Activated CD4-positive, CD25-positive, alpha-beta regulatory T cell treated with anti-CD3 and anti-CD28 coated beads, Interleukin-2, amount 50 U/mL, for 24 hours (primary cell): Measurements from ENCODE around the gene GMNN.
A peak's percentile ranks its signal among the peaks of the same experiment; 100 is the strongest.

ENCODE experiments used
- ATAC-seq, 2 donors: fragments of 150-1000 bp; cut with Tn5 transposase; one replicate each; pipeline ENCODE4 v1.10.0; 2021; ENCODE audit warnings: mild to moderate bottlenecking in 1 of 2, moderate library complexity in 1 of 2

GMNN gene

DNA sequence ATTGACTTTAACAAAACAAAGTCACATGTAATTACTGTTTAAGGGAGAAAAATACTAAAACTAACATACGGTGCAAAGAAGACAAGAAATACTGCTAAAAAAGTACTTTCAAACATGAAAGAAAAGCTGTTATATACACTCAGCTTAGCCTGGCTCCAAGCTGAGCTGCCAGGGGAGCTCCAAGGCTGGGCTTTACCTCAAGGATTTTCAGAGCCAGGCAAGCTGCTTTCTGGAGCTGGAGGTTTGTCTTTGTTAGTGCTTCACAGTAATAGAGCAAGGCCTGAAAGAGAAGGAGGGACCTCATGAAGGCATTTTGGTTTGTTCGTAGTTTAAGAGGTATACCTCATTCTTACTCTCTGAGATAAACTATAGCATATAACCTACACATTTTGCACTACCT is 43.6 kb downstream of the GMNN start:
- ATAC-seq = no peak

DNA sequence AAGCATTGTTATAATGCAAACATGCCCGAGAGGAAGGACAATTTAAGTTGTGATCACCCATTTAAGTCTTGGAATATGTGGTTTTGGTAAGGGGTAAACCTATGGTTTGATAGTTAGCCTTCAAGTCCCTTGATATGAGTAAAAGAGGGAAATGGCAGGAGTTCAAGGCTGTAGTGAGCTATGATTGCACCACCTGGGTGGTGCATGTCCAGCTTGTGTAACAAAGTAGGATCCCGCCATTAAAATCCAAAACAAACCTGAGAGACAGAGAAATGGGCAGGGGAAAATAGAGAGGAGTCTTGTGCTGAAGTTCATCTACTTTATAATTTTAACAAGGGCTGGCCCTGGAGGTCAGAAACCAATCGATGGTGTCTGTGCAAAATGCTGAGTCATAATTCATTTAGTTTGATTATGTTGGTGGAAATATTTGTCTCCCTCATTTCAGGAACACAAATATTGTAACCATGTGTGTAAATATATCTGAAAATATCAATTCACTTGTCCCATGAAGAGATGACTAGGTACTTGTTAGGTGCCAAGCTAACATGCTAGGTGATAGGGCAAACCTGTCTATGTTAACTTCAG is 47.2 kb downstream of the GMNN start:
- no peak for ATAC-seq

DNA sequence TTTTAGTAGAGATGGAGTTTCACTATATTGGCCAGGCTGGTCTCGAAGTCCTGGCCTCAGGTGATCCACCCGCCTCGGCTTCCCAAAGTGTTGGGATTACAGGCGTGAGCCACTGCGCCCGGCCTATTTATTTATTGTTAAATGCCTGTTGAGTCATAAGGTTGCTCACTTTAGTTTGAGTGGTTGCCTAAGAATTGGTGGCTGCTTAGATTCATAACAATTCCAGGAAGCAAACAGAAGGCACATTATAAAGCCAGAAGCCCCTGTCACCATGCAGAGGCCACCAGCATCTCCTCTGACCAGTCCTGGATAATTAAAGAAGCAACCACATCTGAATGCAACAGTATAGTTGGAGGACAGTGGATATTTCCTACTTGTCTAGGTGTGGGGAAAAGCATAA is 48.0 kb downstream of the GMNN start:
- ATAC-seq = no peak

DNA sequence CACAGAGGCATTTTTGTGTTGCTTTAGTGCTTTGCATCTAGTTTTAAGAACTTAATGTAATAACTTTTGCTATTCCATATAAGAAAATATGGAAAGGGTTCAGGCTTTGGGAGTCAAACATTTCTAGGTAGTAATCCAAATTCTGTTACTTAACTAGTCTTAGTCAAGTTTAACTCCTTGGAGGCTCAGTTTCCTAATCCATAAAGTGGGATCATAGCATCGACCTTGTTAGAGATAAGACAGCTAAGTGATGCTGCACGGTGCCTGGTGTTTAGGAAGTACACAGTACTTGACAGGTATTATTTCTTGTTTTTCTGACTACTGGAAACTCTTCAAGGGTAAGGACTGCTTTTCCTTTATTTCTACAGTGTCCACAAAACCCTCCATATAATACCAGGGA is 48.4 kb downstream of the GMNN start:
- no peak for ATAC-seq

DNA sequence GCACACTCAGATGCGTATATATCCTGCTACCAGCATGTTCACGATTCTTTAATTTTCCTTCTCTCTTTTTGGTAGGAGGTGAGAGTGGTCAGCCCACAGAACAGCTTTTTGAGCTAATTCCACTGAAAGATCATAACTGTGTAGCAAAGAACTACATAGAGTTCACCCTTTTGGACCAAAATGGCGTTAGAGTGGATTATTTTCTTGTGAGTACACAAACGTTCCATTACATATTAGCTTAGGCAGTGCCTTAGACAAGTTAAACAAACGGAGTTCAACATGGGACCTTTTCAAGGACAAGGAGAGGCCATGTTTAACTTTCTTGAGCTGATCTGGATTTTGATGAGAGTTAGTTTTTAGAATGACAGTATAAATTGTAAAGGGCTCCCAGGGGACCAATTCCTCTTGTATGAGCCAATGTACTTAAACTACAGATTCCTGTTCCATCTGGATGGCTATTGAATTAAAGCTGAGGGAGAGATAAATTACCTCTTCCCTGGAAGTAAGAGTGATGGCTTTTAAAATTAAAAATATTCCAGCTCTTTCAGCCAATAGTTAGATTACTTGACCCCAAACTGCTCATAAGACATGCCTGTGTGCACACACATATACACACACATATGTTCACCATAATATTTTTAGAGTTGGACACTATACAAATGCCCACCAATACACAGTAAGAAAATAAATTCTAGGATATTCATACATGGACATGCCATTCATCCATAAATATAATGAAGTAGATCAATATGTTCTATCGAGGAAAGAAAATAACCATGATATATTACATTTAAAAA is 49.6 kb downstream of the GMNN start:
- ATAC-seq = no peak

DNA sequence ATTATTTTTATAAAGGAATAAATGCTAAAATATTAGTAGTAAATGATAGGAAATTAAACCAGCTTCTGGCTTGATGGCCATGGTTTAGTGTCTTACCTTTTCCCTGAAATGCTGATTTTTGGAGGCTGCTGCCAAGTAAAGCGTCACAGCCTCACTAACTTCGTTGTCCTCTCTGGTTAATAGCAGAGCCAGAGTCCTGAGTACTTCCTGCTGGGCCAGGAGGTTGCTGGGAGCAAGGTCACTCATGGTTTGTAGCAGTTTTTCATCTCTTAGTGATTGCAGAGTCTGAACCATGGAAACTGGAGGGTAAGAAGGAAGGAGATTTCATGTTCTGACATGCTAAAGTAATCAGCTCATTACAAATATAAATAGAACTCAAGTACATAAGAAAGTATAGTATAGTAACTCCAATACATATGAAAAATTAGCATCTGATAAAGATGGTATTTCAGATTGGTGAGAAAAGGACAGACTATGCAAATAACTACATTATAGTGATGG is 50.4 kb downstream of the GMNN start:
- ATAC-seq = no peak

DNA sequence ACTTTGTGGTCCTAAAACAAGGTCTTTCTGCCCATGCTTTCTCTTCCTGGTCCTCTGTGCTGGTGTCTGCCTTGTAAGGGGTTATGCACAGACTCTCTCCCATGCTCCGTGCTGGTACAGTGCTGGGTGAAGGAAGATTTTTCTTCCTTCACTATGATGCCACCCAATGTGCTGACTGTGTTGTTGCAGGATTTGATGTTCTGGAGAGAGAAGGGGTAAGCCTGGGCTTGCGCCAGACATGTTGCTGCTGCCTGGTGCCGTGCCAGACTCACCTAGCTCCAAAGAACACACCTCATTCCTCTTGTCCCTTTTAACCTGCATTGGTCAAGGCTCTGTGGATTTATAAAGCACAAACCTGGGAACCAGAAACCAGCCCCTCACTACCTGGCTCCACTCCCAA is 52.4 kb downstream of the GMNN start:
- ATAC-seq = no peak

DNA sequence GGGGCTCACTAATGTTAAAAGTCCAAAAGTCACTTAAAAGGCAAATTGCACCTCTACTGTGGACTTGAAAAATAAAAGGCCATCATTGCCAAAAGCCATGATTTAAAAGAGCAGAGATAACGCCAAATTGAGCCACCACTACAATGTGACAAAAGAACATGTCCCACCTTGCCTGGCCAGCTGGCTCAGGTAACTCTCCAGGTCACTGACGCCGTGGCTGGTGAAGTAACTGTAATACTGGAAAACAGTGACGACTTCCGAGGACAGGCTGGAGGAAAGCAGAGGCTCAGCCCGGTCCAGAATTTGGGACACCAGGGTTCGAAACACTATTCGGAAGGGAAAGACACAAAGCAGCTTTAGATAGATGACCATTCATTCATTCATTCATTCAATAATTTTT is 53.2 kb downstream of the GMNN start:
- ATAC-seq = no peak

DNA sequence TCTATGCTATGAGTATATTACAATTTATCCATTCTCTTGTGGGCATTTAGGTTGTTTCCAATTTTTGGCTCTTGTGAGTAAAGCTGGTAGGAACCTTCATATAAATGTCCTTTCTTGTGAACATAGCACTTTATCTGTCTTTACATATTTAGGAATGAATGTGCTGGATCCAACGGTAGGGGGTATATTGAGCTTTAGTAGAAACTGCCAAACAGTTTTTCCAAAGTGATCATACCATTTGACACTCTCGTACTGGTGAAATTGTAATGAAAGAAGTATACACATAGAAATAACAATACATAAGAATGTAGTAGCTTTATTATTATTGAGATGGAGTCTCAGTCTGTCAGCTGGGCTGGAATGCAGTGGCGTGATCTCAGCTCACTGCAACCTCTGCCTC is 54.9 kb downstream of the GMNN start:
- ATAC-seq = no peak

DNA sequence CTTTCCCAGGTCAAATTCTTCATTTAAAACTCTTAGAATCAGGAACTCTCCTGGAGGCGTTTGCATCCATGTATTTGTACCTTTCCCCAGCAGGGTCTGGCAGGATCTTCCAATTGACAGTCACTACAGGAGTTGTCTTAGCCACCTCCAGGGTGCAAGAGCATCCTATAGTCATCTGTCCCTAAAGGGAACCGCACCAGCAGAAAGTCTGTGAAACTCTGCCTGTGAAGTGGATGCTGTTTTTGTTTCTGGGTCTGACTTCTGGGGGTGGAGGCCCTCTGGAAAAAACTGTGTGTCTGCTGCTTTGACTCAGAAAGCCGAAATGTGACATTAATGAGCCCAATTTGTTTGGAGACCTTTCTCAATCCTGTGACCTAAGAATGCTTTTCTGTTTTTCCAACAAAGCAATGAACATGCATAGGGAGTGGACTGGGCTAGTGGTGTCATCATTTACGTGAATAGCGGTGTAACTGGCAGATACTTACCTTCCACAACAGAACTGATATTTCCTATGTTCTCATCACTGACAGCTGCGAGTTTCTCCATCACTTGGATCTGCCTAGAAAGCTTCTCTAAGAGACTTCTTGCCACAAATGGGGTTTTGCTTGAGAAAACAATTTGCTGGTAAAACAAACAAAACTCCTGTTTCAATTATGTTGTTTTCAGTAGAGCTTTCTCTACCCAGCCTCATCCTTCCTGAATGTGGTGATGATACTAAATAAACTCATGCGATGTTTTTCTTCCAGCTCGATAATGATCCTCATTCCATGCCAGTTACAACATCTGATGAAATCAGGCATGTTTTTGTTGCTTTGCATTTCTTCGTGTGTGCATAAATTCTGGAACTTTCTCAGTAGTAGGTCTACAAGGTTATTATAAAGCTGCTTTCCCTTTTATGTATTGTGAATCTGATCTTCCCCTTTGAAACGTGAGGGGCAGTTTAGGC is 57.3 kb downstream of the GMNN start:
- ATAC-seq = peak in 1 of 2 donors; percentile 21

DNA sequence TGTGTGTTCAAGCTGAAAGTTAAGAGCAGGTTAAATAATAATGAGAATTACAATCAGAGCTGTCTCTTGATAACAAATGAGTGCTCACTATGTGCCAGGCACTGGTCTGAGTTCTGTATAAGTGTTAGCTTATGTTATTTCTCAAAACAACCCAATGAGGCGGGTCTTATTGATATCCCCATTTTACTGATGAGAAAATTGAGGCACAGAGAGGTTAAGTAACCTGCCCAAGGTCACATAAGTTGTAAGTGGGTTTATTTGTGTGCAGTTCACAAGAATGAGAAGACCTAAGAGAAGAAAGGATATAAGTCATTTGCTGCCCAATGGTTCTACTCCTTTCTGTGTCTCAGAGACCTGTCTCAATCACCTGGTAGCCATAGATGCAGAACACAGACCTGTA is 58.1 kb downstream of the GMNN start:
- ATAC-seq = no peak

DNA sequence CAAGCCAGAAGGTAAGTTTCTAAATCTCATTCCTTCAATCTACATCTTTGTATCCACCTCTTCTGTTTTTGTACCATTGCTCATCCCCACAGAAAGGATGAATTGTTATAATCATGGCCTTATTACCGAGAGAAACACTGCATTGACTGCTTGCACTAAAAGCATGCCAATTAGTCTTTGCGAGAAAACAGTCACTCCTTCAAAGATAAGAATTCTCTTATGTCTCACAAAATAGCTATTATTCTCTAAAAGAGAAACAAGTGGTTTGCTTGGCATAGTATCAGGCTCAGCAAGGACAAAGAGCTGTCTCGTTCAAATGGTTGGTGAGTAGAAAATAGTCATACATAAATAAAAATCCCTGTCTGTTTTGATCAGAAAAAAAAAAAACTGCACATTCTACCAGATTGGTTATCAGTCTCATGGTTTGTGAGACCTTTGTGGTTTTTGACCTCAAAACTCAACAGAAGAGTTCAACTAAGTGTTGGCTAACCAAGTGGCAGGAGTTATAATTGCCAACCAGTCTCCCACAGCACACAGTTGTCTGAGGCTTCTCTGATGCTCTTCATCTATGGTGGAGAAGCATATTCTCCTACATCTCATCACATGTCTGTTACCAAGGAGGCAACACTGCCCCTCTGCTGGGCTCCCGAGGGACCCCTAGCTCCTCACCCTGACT is 59.1 kb downstream of the GMNN start:
- ATAC-seq = peak; percentile 34 to 58
